GM12878 (cell line): Measurements from ENCODE around the gene PPP6R1. TPM values are rescaled to one million over a fixed set of nuclear protein-coding genes. Genes with fewer than 3 reads are reported as not detected.

Experiments
- ATAC-seq: fragments of 200-7000 bp; cut with Tn5 transposase; 3 replicates; pipeline ENCODE4 v1.9.1; 2020; ENCODE audit warnings: mild to moderate bottlenecking, moderate library complexity
- BruUV-seq: library from RNA; stranded (reverse); fragments of 400-500 nt; replicated peaks from 2 replicates; lab custom pipeline; 2021; lab: Mats Ljungman, UMichigan
- CTCF ChIA-PET: fragments of 300-600 bp; sonication (Branson Sonifier 250); formaldehyde crosslinking; extraction: SDS; loops from one replicate; lab custom pipeline; 2021; ENCODE audit warnings: inconsistent platforms; lab: Yijun Ruan, JAX
- POLR2A ChIA-PET: fragments of 350-600 bp; formaldehyde crosslinking; extraction: SDS; loops from one replicate; lab custom pipeline; 2021; ENCODE audit warnings: inconsistent platforms; lab: Charles Lee
- RAD21 ChIA-PET: fragments of 300-600 bp; sonication (Branson Sonifier 250); formaldehyde crosslinking; loops from one replicate; lab custom pipeline; 2023; ENCODE audit warnings: antibody characterized with exemption; ENCODE audit not compliant: unreplicated experiment; lab: Charles Lee
- SMC1A ChIA-PET: fragments of 300-600 bp; sonication (Branson Sonifier 250); formaldehyde crosslinking; loops from one replicate; lab custom pipeline; 2023; ENCODE audit not compliant: unreplicated experiment, uncharacterized antibody; lab: Charles Lee
- DNase-seq: peaks from one replicate; pipeline ENCODE4 v3.0.0-alpha.2; 2011; ENCODE audit warnings: low read depth, low spot score
- FAIRE-seq: peaks from 3 replicates; lab custom pipeline; 2011; peaks lifted over from hg19 to GRCh38; lab: Jason Lieb, UNC
- H2AFZ ChIP-seq: 2 replicates; pipeline ENCODE4 v1.6.0; 2011; ENCODE audit warnings: low read depth, low read length, control low read depth; ENCODE audit not compliant: control insufficient read depth
- H3K27ac ChIP-seq: 2 replicates; pipeline ENCODE4 v1.5.1; 2011; ENCODE audit warnings: control low read depth; ENCODE audit not compliant: control insufficient read depth, insufficient read depth
- H3K27me3 ChIP-seq, 2 experiments: replicated peaks in 1 of 2; 2 replicates each; pipeline versions ENCODE4 v1.6.0 to v1.6.1; 2011; ENCODE audit warnings: low read length in 1 of 2; ENCODE audit not compliant: control insufficient read depth in 2 of 2, insufficient read depth in 2 of 2
- H3K36me3 ChIP-seq, 2 experiments: 2 replicates each; pipeline ENCODE4 v1.5.1; 2011; ENCODE audit warnings: low read length in 1 of 2; ENCODE audit not compliant: control insufficient read depth in 2 of 2, insufficient read depth in 2 of 2
- H3K4me1 ChIP-seq: 2 replicates; pipeline ENCODE4 v1.6.1; 2011; ENCODE audit warnings: mild to moderate bottlenecking, low read length, moderate library complexity, mixed read lengths; ENCODE audit not compliant: control insufficient read depth, insufficient read depth
- H3K4me2 ChIP-seq: 2 replicates; pipeline ENCODE4 v1.6.0; 2011; ENCODE audit warnings: control low read depth; ENCODE audit not compliant: control insufficient read depth, insufficient read depth
- H3K4me3 ChIP-seq: fragments of 200-600 bp; sonication (generic); 2 replicates; pipeline ENCODE4 v1.5.1; 2016
- H3K79me2 ChIP-seq: 2 replicates; pipeline ENCODE4 v1.6.0; 2011; ENCODE audit warnings: low read length; ENCODE audit not compliant: control insufficient read depth, insufficient read depth
- H3K9ac ChIP-seq: 2 replicates; pipeline ENCODE4 v1.8.0; 2011; ENCODE audit warnings: low read length, control low read depth, mixed read lengths; ENCODE audit not compliant: control insufficient read depth, insufficient read depth
- H3K9me3 ChIP-seq: replicated peaks from 3 replicates; pipeline ENCODE4 v1.5.1; 2011; ENCODE audit warnings: mild to moderate bottlenecking, low read length; ENCODE audit not compliant: control insufficient read depth, insufficient read depth
- H4K20me1 ChIP-seq: 2 replicates; pipeline ENCODE4 v1.6.0; 2011; ENCODE audit not compliant: control insufficient read depth, insufficient read depth
- BCL3 ChIP-seq: IDR thresholded peaks from 2 replicates; pipeline ENCODE4 v1.6.1; 2011; ENCODE audit warnings: borderline replicate concordance, low read depth, mild to moderate bottlenecking, moderate library complexity, low read length; ENCODE audit not compliant: insufficient read depth, poor library complexity, severe bottlenecking
- CEBPZ ChIP-seq: fragments of 150-350 bp; IDR thresholded peaks from 2 replicates; pipeline ENCODE4 v1.6.1; 2016; ENCODE audit warnings: low read depth, low read length
- EGR1 ChIP-seq, 2 experiments: IDR thresholded peaks; 1 replicate in 1 of 2; 2 replicates in 1 of 2; pipeline ENCODE4 v1.6.1; 2011 to 2012; ENCODE audit warnings: low read depth in 2 of 2, low read length in 2 of 2, borderline replicate concordance in 1 of 2, mild to moderate bottlenecking in 1 of 2, moderate library complexity in 1 of 2
- EZH2 ChIP-seq: IDR thresholded peaks from 2 replicates; pipeline ENCODE4 v1.6.1; 2012; ENCODE audit warnings: low read depth, mild to moderate bottlenecking, control low read depth, inconsistent platforms, low read length, borderline replicate concordance; ENCODE audit not compliant: control insufficient read depth
- MYC ChIP-seq: IDR thresholded peaks from 2 replicates; pipeline ENCODE4 v1.6.1; 2011; ENCODE audit warnings: mild to moderate bottlenecking, low read length, moderate library complexity, inconsistent platforms; ENCODE audit not compliant: insufficient read depth, insufficient replicate concordance, insufficient read length, severe bottlenecking
- POLR2AphosphoS2 ChIP-seq: IDR thresholded peaks from 2 replicates; pipeline ENCODE4 v1.6.1; 2011; ENCODE audit warnings: low read depth, mild to moderate bottlenecking, low read length, improper control_type of control experiment, moderate library complexity
- RCOR1 ChIP-seq: conservative IDR thresholded peaks from 2 replicates; pipeline ENCODE4 v1.6.1; 2012; ENCODE audit warnings: low read depth, low read length, improper control_type of control experiment
- USF2 ChIP-seq: IDR thresholded peaks from 2 replicates; pipeline ENCODE4 v1.6.1; 2011; ENCODE audit warnings: low read depth, low read length, improper control_type of control experiment, borderline replicate concordance
- ZBTB4 ChIP-seq: fragments of 450-650 bp; formaldehyde crosslinking; IDR thresholded peaks from 2 replicates; pipeline ENCODE4 v1.4.0; 2022; ENCODE audit warnings: mild to moderate bottlenecking, moderate library complexity
- ZNF24 ChIP-seq: fragments of 450-650 bp; IDR thresholded peaks from 2 replicates; pipeline ENCODE4 v1.6.1; 2017; ENCODE audit warnings: antibody characterized with exemption, mild to moderate bottlenecking
- ZZZ3 ChIP-seq: IDR thresholded peaks from 2 replicates; pipeline ENCODE4 v1.6.1; 2011; ENCODE audit warnings: low read depth; ENCODE audit not compliant: control insufficient read depth, insufficient read length
- WGBS: methylation state at CpG from one replicate; pipeline ENCODE4 v1.1.6; 2016; ENCODE audit warnings: low lambda C conversion rate; ENCODE audit not compliant: insufficient replicate concordance, insufficient coverage; ENCODE audit errors: missing lambda C conversion rate; 5-methylcytosine and 5-hydroxymethylcytosine counted together
- in situ Hi-C: fragments of 300-500 bp; cut with MboI; formaldehyde crosslinking; loops from 9 replicates; pipeline ENCODE4 v1.14.3; 2018; ENCODE audit warnings: mixed read lengths
- intact Hi-C: fragments of 100-400 bp; cut with micrococcal nuclease; formaldehyde crosslinking; loops from one replicate; pipeline ENCODE4 v1.14.2; 2022; ENCODE audit not compliant: unreplicated experiment
- polyA plus RNA-seq, 11 experiments: library from polyadenylated mRNA; depleted of rRNA in 4 of 11; unstranded in 6 of 11; stranded (reverse) in 5 of 11; fragments of >200 nt; fragmentation: Nextera tagmentation in 4 of 11; fragmentation: Illumina TruSeq in 1 of 11; extraction: Ambion mirVana in 4 of 11; extraction: Trizol in 1 of 11; gene quantifications; 1 replicate in 1 of 11; 2 replicates in 10 of 11; pipeline versions ENCODE4 v1.2.1 to v1.2.3, GENCODE V29; 2011 to 2016; ENCODE audit warnings: inconsistent platforms in 2 of 11, missing spikeins in 2 of 11, low read depth in 1 of 11
- total RNA-seq, 4 experiments: library from RNA; depleted of rRNA in 3 of 4; stranded (reverse); fragments of >200 nt in 3 of 4; fragmentation: Illumina TruSeq in 1 of 4; extraction: Trizol in 1 of 4; gene quantifications; 2 replicates each; pipeline versions ENCODE4 v1.2.1 to v1.2.3, GENCODE V29; 2013 to 2021

Gene PPP6R1
- total and polyA plus RNA-seq, 10 of the 15 experiments (the other 5 are each of a cell fraction or from before 2014, with no cell fraction given), result 0.80 to 173 (median 63.7) TPM

- H3K27me3 ChIP-seq, result no peaks in the 10 kb centered on the region; a peak in 1 of 4 replicates
- ChIA-PET RAD21 (no interaction called here), POLR2A (no interaction called here), CTCF (no interaction called here), SMC1A (no interaction called here)
- no peak overlapping the region for H3K4me2 ChIP-seq
- in situ Hi-C loops, result no loop called here
- DNase-seq, result no peak
- peaks cover 12% of the 10 kb centered on the region for H3K4me1 ChIP-seq
- no peaks in the 10 kb centered on the region for H4K20me1 ChIP-seq
- H3K79me2 ChIP-seq, result no peaks in the 10 kb centered on the region
- no peak overlapping the region for H3K9ac ChIP-seq
- no peak for FAIRE-seq
- no peak overlapping the region for H3K27ac ChIP-seq
- no peak for ATAC-seq
- no peaks in the 10 kb centered on the region for H3K9me3 ChIP-seq
- no peak for TF ChIP-seq ZZZ3
- no peak for TF ChIP-seq CEBPZ
- TF ChIP-seq EZH2, result no peak
- no peak for TF ChIP-seq MYC
- TF ChIP-seq RCOR1, result no peak
- no peak for TF ChIP-seq POLR2AphosphoS2
- no peak for TF ChIP-seq USF2
- no peak for TF ChIP-seq ZBTB4 (CRISPR knock-in tag)
- no peak for TF ChIP-seq BCL3
- TF ChIP-seq EGR1 (IDR thresholded peaks at IDR 0.05; ENCODE audit: borderline replicate concordance in 1 of 2, low read depth in 2 of 2, low read length in 2 of 2), result no peak
- no peak for TF ChIP-seq ZNF24
- TF ChIP-seq, all 136 proteins: peak for 0
- Histone ChIP-seq H3K36me3 (no peaks in the 10 kb centered on the region), H3K4me3 (no peak overlapping the region), H2AFZ (no peak overlapping the region)
- no TSS peak for BruUV-seq
- intact Hi-C loops, result no loop called here
- 44% methylated on average over 20 of the region's 20 CpGs for WGBS
Observed at GRCh38 chr19:55181740-55182139, 77.1 kb downstream of the PPP6R1 start.
